Sigmoid colon (tissue), 4 donors: ENCODE measurements around the gene ANK2.

Experiments used
- CTCF ChIP-seq, 4 experiments: fragments of 450-650 bp in 3 of 4; fragments of 200-600 bp in 1 of 4; IDR thresholded peaks; one replicate each; pipeline ENCODE4 v1.5.1; 2016 to 2019; ENCODE audit warnings: antibody characterized with exemption in 4 of 4, mild to moderate bottlenecking in 3 of 4, moderate library complexity in 2 of 4
- EP300 ChIP-seq, 4 donors: sonication (generic); formaldehyde crosslinking; IDR thresholded peaks; one replicate each; pipeline ENCODE4 v1.6.1; 2017; ENCODE audit warnings: antibody characterized with exemption in 4 of 4
- POLR2A ChIP-seq, 2 donors: fragments of 450-650 bp; IDR thresholded peaks; one replicate each; pipeline ENCODE4 v1.6.1; 2016; ENCODE audit warnings: antibody characterized with exemption in 2 of 2, mild to moderate bottlenecking in 2 of 2, moderate library complexity in 2 of 2
- POLR2AphosphoS5 ChIP-seq, 4 donors: sonication (generic); formaldehyde crosslinking; IDR thresholded peaks; one replicate each; pipeline ENCODE4 v1.6.1; 2017; ENCODE audit warnings: antibody characterized with exemption in 4 of 4

GRCh38 chr4:113407409-113407808, 358.0 kb downstream of the ANK2 start:
- TF ChIP-seq CTCF (IDR thresholded peaks at IDR 0.05) (no peak), POLR2A (IDR thresholded peaks at IDR 0.05) (no peak), POLR2AphosphoS5 (IDR thresholded peaks at IDR 0.05) (no peak), EP300 (IDR thresholded peaks at IDR 0.05) (no peak)
